GM18508 (cell line): Measurements from ENCODE around the gene ISX.

Source experiments
- ATAC-seq: cut with Tn5 transposase; IDR thresholded peaks from one replicate; pipeline ENCODE4 v1.9.1; 2021; ENCODE audit warnings: moderate number of reproducible peaks; ENCODE audit not compliant: insufficient read depth, unreplicated experiment

ISX gene

GRCh38 chr22:35051013-35051535 lies 14.9 kb upstream of the ISX start:
- ATAC-seq = no peak

GRCh38 chr22:35051791-35052190 lies 14.2 kb upstream of the ISX start:
- no peak for ATAC-seq

GRCh38 chr22:35053060-35053835 lies 12.7 kb upstream of the ISX start:
- ATAC-seq = no peak

- no peak for ATAC-seq
Measured at GRCh38 chr22:35054064-35054463, 11.9 kb upstream of the ISX start.

GRCh38 chr22:35056486-35056885 lies 9.5 kb upstream of the ISX start:
- ATAC-seq = no peak

DNA sequence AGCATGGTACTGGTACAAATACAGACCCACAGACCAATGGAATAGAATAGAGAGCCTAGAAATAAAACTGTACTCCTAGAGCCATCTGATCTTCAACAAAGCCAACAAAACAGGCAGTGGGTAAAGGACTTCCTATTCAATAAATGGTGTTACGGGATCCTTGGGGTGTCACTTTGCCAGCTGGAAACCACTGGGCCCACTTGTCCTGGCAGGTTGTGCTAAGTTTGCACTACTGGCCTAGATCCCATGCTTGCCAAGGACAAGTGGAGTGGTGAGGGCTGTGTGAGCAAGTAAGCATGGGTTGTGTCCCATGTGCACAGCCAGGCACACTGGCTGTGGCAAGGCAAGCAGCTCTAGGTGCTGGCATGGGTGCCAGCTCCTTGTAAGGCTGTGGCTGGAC lies 8.8 kb upstream of the ISX start:
- ATAC-seq = no peak

GRCh38 chr22:35059632-35060031 lies 6.3 kb upstream of the ISX start:
- no peak for ATAC-seq

GRCh38 chr22:35064664-35065063 lies 1.3 kb upstream of the ISX start:
- ATAC-seq = no peak

DNA sequence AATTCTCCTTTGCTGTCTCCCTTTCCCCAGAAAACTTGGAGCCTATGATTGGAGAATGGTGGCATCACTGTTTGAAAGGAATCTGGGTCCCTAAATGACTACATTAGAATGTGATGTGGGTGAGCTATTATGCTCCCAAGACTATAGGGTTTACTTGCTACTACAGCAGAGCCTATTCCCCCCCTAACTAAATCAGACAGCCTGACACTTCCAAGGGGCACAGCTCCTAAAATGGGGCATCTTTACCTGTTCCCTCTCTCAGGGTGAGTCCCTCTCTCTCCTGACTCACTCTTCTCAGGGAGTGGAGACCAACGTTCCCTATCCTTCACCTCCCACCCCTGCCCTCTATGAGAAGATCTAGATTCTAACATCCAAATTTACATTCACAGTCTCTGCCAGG lies 775 bp upstream of the ISX start:
- ATAC-seq = no peak

- no peak for ATAC-seq
Measured at GRCh38 chr22:35066768-35067167, 810 bp downstream of the ISX start.

DNA sequence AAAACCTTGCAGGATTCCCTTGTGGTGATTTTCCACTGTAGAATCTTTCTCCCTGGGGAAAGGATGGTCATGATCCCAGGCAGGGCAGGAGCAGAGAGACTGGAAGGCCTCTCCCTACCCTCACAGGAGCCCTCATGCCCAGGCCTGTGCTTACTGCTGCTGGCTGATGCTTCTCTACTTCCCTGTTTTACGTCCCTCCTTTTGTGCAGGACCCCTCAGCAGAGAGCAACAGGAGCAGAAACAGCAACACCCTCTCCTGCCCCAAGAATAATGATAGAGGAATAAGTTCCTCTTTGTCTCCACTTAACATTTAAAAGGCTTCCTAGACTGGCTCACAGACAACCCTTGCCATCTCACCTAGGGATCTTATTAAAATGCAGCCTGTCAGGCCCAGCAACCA lies 3.6 kb downstream of the ISX start:
- ATAC-seq = no peak

GRCh38 chr22:35070451-35071093 lies 4.6 kb downstream of the ISX start:
- ATAC-seq = no peak

- no peak for ATAC-seq
Measured at GRCh38 chr22:35071784-35072183, 5.8 kb downstream of the ISX start.

DNA sequence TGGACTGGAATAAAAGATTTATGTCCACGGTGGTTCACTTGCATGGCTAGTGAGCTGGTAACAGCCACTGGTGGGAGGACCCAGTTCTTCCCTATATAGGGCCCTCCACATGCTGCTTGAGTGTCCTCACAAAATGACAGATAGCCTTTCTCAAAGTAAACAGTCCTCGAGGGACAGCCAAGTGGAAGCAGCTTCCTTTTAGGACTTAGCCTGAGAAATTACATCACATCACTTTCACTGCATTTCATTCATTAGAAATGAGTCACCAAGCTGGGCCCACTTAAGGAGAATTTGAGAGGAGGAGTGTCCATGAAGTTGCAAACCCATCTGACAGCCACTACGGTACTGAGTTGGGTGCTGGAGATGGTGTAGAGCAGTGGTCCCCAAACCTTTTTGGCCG lies 7.0 kb downstream of the ISX start:
- no peak for ATAC-seq

- no peak for ATAC-seq
Measured at GRCh38 chr22:35074583-35074982, 8.6 kb downstream of the ISX start.

- no peak for ATAC-seq
Measured at GRCh38 chr22:35076630-35077029, 10.7 kb downstream of the ISX start.

- ATAC-seq = no peak
Measured at GRCh38 chr22:35085621-35086020, 19.7 kb downstream of the ISX start.

GRCh38 chr22:35089139-35089538 lies 23.2 kb downstream of the ISX start:
- ATAC-seq = no peak

DNA sequence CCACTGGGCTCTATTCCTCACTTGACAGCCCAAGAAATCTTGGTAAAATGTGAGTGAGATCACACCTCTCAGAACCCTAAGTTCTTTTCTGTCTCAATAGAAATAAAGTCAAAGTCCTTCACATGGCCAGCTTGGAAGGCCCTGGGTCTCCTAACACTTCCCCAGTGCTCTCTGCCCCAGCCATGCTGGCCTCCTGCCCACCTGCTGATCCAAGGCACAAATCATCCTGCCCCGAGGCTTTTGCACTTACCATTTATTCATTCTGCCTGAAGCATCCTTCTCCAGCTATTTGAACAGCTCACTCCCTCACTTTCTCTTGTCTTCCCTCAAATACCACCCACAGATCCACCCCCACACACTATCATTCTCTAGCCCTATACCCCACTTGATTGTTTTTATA lies 26.4 kb downstream of the ISX start:
- ATAC-seq = no peak

DNA sequence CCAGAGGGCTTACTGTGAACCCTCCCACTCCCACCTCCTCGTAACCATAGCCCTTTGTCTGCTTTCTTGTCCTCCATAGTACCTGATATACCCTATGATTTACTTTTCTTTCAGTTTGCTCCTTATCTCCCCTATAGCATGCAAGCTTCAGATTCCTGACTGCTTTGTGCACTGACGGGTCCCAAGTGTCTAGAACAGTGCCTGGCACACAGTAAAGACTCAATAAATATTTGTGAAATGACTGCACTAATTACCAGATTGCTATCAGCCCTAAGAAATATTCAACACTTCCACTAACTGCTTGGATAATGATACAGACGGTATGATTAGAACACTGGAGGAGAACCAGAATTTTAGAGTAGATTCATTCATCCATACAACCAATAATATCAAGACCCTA lies 33.0 kb downstream of the ISX start:
- ATAC-seq = no peak

GRCh38 chr22:35099883-35100282 lies 33.9 kb downstream of the ISX start:
- no peak for ATAC-seq

DNA sequence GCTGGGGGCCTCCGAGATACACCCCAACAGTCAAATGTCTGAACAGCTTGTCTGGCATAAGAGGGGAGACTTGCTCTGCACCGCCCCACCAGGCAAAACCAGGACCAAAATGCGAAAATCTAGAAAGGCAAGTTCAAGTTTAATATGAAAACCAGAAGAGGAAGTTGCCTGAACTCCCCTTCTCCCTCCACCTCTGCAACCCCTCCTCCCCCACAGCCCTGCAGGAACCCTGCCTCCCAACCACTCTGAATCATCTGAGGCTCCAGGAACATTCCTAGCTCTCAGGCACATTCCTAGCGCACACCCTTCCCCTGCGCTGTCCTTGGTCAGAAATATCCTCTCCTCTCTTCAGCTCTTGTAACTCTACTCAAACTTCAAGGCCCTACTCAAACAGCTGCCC lies 36.7 kb downstream of the ISX start:
- no peak for ATAC-seq
